HFFc6 (cell line): ENCODE results near the gene WFDC1. TPM values are rescaled to one million over a fixed set of nuclear protein-coding genes. Genes with fewer than 3 reads are reported as not detected.
A peak's percentile ranks its signal among the peaks of the same experiment; 100 is the strongest.

Experiments
- DNase-seq: peaks from one replicate; pipeline ENCODE4 v3.0.0-alpha.2; 2018
- H3K27ac Mint-ChIP-seq: 2 replicates; pipeline ENCODE4 v1.8.0; 2020; ENCODE audit warnings: mild to moderate bottlenecking, mixed read lengths
- H3K27me3 Mint-ChIP-seq: 2 replicates; pipeline ENCODE4 v1.8.0; 2021; ENCODE audit warnings: mild to moderate bottlenecking, moderate library complexity, mixed read lengths; ENCODE audit not compliant: insufficient read depth
- H3K36me3 Mint-ChIP-seq: 2 replicates; pipeline ENCODE4 v1.8.0; 2021; ENCODE audit warnings: low read depth, mixed read lengths
- H3K4me1 Mint-ChIP-seq: 2 replicates; pipeline ENCODE4 v1.8.0; 2020; ENCODE audit warnings: low read depth, mixed read lengths
- H3K4me3 Mint-ChIP-seq: 2 replicates; pipeline ENCODE4 v1.8.0; 2020; ENCODE audit warnings: mild to moderate bottlenecking, moderate library complexity, mixed read lengths
- H3K9me3 Mint-ChIP-seq: 2 replicates; pipeline ENCODE4 v1.8.0; 2020; ENCODE audit warnings: mild to moderate bottlenecking, mixed read lengths
- total RNA-seq, 6 experiments: library from RNA; stranded (reverse); fragmentation: NEBNext Ultra II Directional; extraction: Animal tissue kit (Norgen Biotek cat#: 25700); gene quantifications; 2 replicates in 1 of 6; 3 replicates in 5 of 6; pipeline ENCODE4 v1.2.3, GENCODE V29; 2021
- TF ChIP-seq, protein P1 (sequence below): fragments of 200-600 bp; sonication (generic); IDR thresholded peaks from 2 replicates; pipeline ENCODE4 v1.5.0; 2021; ENCODE audit warnings: antibody characterized with exemption, mild to moderate bottlenecking

WFDC1 gene
- total RNA-seq, 6 experiments from 2014 or later, result 2.4 to 34.5 (median 2.8) TPM

DNA sequence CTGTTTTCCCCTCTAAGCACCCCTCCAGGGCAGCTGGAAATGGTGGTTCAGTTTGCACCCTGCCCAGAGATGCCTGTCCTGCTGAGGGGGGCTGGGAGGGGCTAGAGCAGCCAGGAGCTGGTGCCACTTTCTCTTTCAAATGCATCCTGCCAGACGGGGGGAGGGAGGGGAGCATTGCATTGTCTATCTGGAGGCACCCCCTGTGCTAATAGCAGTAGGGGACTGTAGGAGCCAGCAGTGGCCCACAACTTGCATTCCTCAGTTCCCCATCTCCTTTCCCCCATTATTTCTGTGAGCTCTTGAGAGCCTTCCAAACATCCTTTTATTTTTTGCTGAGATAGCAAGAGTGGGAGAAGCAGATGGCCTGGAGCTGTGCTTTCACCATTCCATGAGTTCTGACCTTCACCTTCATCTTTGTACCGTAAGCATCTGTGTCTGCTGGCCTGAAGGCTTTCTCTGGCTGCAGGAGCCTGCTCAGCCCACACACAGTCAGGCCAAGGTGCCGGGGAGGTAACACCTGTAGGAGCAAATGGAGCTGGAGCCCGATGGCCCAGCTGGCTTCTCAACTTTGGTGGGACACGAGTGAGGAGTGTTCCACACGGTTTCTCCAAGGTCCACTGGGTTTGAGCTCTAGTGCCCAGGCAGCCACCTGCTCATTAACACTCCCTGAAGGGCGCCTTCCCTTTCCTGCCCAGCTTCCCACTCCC lies 5.2 kb downstream of the WFDC1 start:
- Mint-ChIP-seq H3K4me1 (peaks cover 36% of the 10 kb centered on the region), H3K27me3 (peaks cover 32% of the 10 kb centered on the region)

DNA sequence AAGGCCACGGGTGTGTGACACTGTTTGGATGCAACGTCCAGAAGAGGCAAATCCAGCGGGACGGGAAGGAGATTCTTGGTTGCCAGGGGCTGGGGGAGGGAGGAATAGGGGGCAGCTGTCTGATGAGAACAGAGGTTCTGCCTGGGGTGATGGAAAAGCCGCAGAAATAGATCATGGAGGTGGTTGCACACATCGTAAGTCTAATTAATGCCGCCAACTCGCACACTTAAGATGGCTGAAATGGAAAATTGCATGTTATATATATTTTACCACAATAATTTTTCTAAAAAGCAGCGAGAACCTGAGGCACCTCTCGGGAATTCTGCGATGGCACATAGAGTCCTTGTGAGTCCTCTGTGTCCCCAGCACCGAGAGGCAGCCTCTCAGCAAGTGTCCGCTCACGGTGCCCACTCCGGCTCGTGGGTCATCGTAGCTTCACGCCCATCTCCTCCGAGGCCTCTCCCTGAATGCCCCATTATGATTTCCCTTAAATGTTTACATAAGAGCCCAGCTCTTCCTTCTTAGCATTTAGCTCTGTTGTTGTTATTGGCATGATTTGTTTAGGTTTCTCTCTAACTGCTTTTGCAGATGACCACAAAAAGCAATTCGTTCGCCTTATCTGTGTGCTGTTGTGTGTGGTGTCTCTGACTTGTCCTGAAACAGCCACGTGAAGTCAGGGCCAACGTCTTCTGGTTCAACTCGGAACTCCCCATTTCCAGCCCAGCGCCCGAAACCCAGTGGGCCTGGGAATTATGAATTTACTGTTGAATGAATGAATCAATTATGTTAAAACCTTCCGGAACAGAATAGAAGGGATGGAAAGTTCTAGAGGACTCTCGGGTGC lies 7.7 kb downstream of the WFDC1 start:
- H3K4me3 Mint-ChIP-seq, result no peak overlapping the region
- peaks cover 24% of the 10 kb centered on the region for H3K27me3 Mint-ChIP-seq
- H3K4me1 Mint-ChIP-seq, result peaks cover 20% of the 10 kb centered on the region
- H3K36me3 Mint-ChIP-seq, result no peaks in the 10 kb centered on the region; the same call in 1 of the 2 replicates
- peak overlapping the region; percentile 80; the same call in 1 of the 2 replicates for H3K27ac Mint-ChIP-seq
- TF ChIP-seq, protein P1, sequence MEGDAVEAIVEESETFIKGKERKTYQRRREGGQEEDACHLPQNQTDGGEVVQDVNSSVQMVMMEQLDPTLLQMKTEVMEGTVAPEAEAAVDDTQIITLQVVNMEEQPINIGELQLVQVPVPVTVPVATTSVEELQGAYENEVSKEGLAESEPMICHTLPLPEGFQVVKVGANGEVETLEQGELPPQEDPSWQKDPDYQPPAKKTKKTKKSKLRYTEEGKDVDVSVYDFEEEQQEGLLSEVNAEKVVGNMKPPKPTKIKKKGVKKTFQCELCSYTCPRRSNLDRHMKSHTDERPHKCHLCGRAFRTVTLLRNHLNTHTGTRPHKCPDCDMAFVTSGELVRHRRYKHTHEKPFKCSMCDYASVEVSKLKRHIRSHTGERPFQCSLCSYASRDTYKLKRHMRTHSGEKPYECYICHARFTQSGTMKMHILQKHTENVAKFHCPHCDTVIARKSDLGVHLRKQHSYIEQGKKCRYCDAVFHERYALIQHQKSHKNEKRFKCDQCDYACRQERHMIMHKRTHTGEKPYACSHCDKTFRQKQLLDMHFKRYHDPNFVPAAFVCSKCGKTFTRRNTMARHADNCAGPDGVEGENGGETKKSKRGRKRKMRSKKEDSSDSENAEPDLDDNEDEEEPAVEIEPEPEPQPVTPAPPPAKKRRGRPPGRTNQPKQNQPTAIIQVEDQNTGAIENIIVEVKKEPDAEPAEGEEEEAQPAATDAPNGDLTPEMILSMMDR, result no peak
- no peaks in the 10 kb centered on the region for H3K9me3 Mint-ChIP-seq
- no peak for DNase-seq

More for the DNA sequence above, 5.2 kb downstream of the WFDC1 start:
- H3K27ac Mint-ChIP-seq, result no peak overlapping the region
- H3K4me3 Mint-ChIP-seq, result no peak overlapping the region
- no peaks in the 10 kb centered on the region for H3K9me3 Mint-ChIP-seq
- H3K36me3 Mint-ChIP-seq, result no peaks in the 10 kb centered on the region; the same call in 1 of the 2 replicates
- TF ChIP-seq, protein P1, result no peak
- no peak for DNase-seq

DNA sequence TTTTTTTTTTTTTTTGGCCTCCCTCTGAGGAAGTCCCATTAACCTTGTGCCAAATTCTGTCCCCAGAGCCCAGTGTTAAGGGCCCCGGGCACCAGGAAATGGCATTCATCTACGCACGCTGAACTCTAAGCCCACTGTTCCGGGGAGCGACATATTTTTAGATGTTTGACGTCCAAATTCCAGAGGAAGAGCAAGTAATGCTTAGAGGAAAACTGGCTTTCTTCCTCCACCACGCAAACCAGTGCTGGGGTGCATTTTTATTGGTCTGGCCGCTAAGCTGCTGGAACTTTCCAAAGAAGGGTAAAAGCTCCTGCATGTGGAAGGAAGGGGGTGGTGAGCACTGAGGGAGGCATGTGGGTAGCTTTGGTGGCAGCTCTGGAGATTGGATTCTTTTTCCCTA lies 8.3 kb downstream of the WFDC1 start:
- Mint-ChIP-seq H3K27me3 (peaks cover 28% of the 10 kb centered on the region), H3K4me1 (peaks cover 20% of the 10 kb centered on the region), H3K9me3 (no peaks in the 10 kb centered on the region), H3K36me3 (no peaks in the 10 kb centered on the region; the same call in 1 of the 2 replicates), H3K27ac (peak overlapping the region; percentile 80), H3K4me3 (peak overlapping the region; percentile 31)
- DNase-seq, result peak; percentile 80
- TF ChIP-seq, protein P1, result no peak

DNA sequence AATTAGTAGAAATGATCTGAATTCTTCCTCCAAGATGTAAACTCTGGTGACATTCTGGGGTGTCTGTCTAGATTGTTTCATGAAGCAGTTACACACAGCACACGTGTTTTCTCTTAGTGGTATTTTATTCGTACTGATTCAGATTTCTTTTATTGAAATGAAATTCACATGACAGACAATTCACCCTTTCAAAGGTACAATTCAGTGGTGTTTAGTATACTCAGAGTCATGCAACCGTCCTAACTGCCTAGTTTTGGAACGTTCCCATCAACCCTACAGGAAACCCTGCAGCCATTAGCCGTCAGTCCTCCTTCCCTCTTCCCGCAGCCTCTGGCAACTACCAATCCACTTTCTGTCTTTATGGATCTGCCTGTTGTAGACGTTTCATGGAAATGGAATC lies 8.8 kb downstream of the WFDC1 start:
- Mint-ChIP-seq H3K9me3 (no peaks in the 10 kb centered on the region), H3K36me3 (no peaks in the 10 kb centered on the region; the same call in 1 of the 2 replicates), H3K4me3 (no peak overlapping the region; the same call in 1 of the 2 replicates), H3K27ac (peak overlapping the region; percentile 25; the same call in 1 of the 2 replicates), H3K4me1 (peaks cover 20% of the 10 kb centered on the region), H3K27me3 (peaks cover 28% of the 10 kb centered on the region)
- no peak for DNase-seq
- TF ChIP-seq, protein P1, result no peak

DNA sequence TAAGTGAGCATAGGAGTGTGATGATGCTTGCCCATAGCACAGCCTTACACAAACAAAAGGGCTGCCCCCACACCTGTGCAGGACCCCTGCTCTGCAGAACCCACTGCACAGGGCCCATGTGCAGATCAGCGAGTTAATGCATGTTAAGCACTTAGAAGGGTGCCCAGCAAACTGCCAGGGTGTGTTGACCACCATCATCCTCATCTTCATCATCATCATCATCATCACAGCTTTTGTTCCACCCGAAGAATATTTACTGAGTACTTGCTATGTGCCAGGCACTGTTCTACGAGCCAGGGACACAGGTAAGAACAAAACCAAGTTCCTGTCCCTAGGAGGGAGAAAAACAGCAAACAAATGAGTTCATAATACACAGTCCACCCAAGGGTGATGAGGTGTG lies 11.9 kb downstream of the WFDC1 start:
- Mint-ChIP-seq H3K27ac (no peak overlapping the region), H3K36me3 (no peaks in the 10 kb centered on the region; the same call in 1 of the 2 replicates), H3K27me3 (peaks cover 33% of the 10 kb centered on the region), H3K4me1 (peaks cover 20% of the 10 kb centered on the region), H3K4me3 (no peak overlapping the region), H3K9me3 (no peaks in the 10 kb centered on the region)
- no peak for DNase-seq
- TF ChIP-seq, protein P1, result no peak
